ENCODE data around the gene PHACTR1.
A peak's percentile ranks its signal among the peaks of the same experiment; 100 is the strongest.

The PHACTR1 gene

GRCh38 chr6:12899046-12899833 is 182.7 kb downstream of the PHACTR1 start:
- no peak overlapping the region for H3K4me3 ChIP-seq (ENCODE audit: low read depth, low read length)
- DNase-seq (ENCODE audit: low read depth), result no peak
- peak; percentile 26; the same call in 1 of the 2 replicates for TF ChIP-seq CTCF (IDR thresholded peaks at IDR 0.05; ENCODE audit: control insufficient read depth, extremely low read depth, insufficient read depth)

- no peak for TF ChIP-seq CTCF (IDR thresholded peaks at IDR 0.05; ENCODE audit: control insufficient read depth, extremely low read depth, insufficient read depth)
- no peak for DNase-seq (ENCODE audit: low read depth)
- no peak overlapping the region for H3K4me3 ChIP-seq (ENCODE audit: low read depth, low read length)
Observed at GRCh38 chr6:12903246-12903645, 186.7 kb downstream of the PHACTR1 start.

- TF ChIP-seq CTCF (IDR thresholded peaks at IDR 0.05; ENCODE audit: control insufficient read depth, extremely low read depth, insufficient read depth), result no peak
- no peak for DNase-seq (ENCODE audit: low read depth)
Observed at GRCh38 chr6:12909833-12910232, 193.3 kb downstream of the PHACTR1 start.

GRCh38 chr6:12911427-12911826 is 194.9 kb downstream of the PHACTR1 start:
- no peak for DNase-seq (ENCODE audit: low read depth)
- no peak overlapping the region for H3K4me3 ChIP-seq (ENCODE audit: low read depth, low read length)
- peak; percentile 72 for TF ChIP-seq CTCF (IDR thresholded peaks at IDR 0.05; ENCODE audit: control insufficient read depth, extremely low read depth, insufficient read depth)

More at GRCh38 chr6:12909833-12910232, 193.3 kb downstream of the PHACTR1 start:
- no peak overlapping the region for H3K4me3 ChIP-seq (ENCODE audit: low read depth, low read length)

- DNase-seq (ENCODE audit: low read depth), result no peak
- no peak for TF ChIP-seq CTCF (IDR thresholded peaks at IDR 0.05; ENCODE audit: control insufficient read depth, extremely low read depth, insufficient read depth)
- no peak overlapping the region for H3K4me3 ChIP-seq (ENCODE audit: low read depth, low read length)
Observed at GRCh38 chr6:12913201-12913600, 196.6 kb downstream of the PHACTR1 start.

GRCh38 chr6:12916006-12916405 is 199.4 kb downstream of the PHACTR1 start:
- no peak overlapping the region for H3K4me3 ChIP-seq (ENCODE audit: low read depth, low read length)
- DNase-seq (ENCODE audit: low read depth), result no peak
- no peak for TF ChIP-seq CTCF (IDR thresholded peaks at IDR 0.05; ENCODE audit: control insufficient read depth, extremely low read depth, insufficient read depth)

Data from LNCaP clone FGC (cell line).